GM21390 (cell line): ENCODE measurements around the gene GNG12.
"Not testable (repeated sequence)": the region's sequence is repeated elsewhere in the genome, so short reads cannot be mapped to it uniquely, and the experiment has no call there.

Experiments
- ATAC-seq: cut with Tn5 transposase; IDR thresholded peaks from one replicate; pipeline ENCODE4 v1.9.1; 2021; ENCODE audit not compliant: unreplicated experiment

The GNG12 gene

GRCh38 chr1:67735806-67736627 is 97.2 kb downstream of the GNG12 start:
- peak; percentile 93 for ATAC-seq

- no peak for ATAC-seq
Measured at GRCh38 chr1:67735206-67735605, 98.1 kb downstream of the GNG12 start.

GRCh38 chr1:67734323-67734690 is 99.0 kb downstream of the GNG12 start:
- no peak for ATAC-seq

GRCh38 chr1:67733681-67734322 is 99.5 kb downstream of the GNG12 start:
- ATAC-seq: no peak

GRCh38 chr1:67732750-67733151 is 100.5 kb downstream of the GNG12 start:
- peak; percentile 49 for ATAC-seq

- ATAC-seq: no peak
Measured at GRCh38 chr1:67731322-67731721, 101.9 kb downstream of the GNG12 start.

GRCh38 chr1:67730312-67730711 is 103.0 kb downstream of the GNG12 start:
- ATAC-seq: not testable (repeated sequence)

- no peak for ATAC-seq
Measured at GRCh38 chr1:67729872-67730271, 103.4 kb downstream of the GNG12 start.

- no peak for ATAC-seq
Measured at GRCh38 chr1:67726224-67726623, 107.0 kb downstream of the GNG12 start.

GRCh38 chr1:67724928-67725560 is 108.2 kb downstream of the GNG12 start:
- no peak for ATAC-seq

GRCh38 chr1:67723620-67724019 is 109.6 kb downstream of the GNG12 start:
- ATAC-seq: peak; percentile 75

- ATAC-seq: no peak
Measured at GRCh38 chr1:67723126-67723525, 110.1 kb downstream of the GNG12 start.

- no peak for ATAC-seq
Measured at GRCh38 chr1:67722292-67722944, 110.8 kb downstream of the GNG12 start.

GRCh38 chr1:67721650-67722291 is 111.5 kb downstream of the GNG12 start:
- ATAC-seq: no peak

- ATAC-seq: no peak
Measured at GRCh38 chr1:67721112-67721511, 112.2 kb downstream of the GNG12 start.

GRCh38 chr1:67719329-67720196 is 113.7 kb downstream of the GNG12 start:
- no peak for ATAC-seq

GRCh38 chr1:67717876-67718275 is 115.4 kb downstream of the GNG12 start:
- ATAC-seq: no peak

GRCh38 chr1:67716800-67717199 is 116.5 kb downstream of the GNG12 start:
- no peak for ATAC-seq

- ATAC-seq: no peak
Measured at GRCh38 chr1:67715819-67716218, 117.4 kb downstream of the GNG12 start.
